CD8-positive, alpha-beta memory T cell (primary cell): ENCODE results near the gene FYCO1. TPM values are rescaled to one million over a fixed set of nuclear protein-coding genes. Genes with fewer than 3 reads are reported as not detected.

Experiments
- CTCF ChIA-PET: fragments of 350-600 bp; sonication (Branson Sonifier 250); formaldehyde crosslinking; loops from one replicate; lab custom pipeline; 2021; ENCODE audit warnings: antibody characterized with exemption; lab: Charles Lee
- POLR2A ChIA-PET: fragments of 350-600 bp; sonication (Branson Sonifier 250); formaldehyde crosslinking; loops from one replicate; lab custom pipeline; 2021; ENCODE audit warnings: antibody characterized with exemption; lab: Charles Lee
- DNase-seq, 5 donors: peaks; one replicate each; pipeline versions ENCODE4 v3.0.0 to v3.0.0-alpha.2; 2020 to 2022; ENCODE audit warnings: mixed read lengths in 1 of 5
- H3K27ac ChIP-seq: one replicate; pipeline ENCODE4 v1.7.0; 2013; ENCODE audit warnings: low read depth, mild to moderate bottlenecking, low read length, moderate library complexity
- H3K27me3 ChIP-seq: 2 replicates; pipeline ENCODE4 v1.7.0; 2013; ENCODE audit warnings: low read length, mild to moderate bottlenecking; ENCODE audit not compliant: insufficient read depth, poor library complexity, severe bottlenecking
- H3K36me3 ChIP-seq: 2 replicates; pipeline ENCODE4 v1.7.0; 2013; ENCODE audit warnings: mild to moderate bottlenecking, low read length, moderate library complexity; ENCODE audit not compliant: insufficient read depth
- H3K4me1 ChIP-seq: 2 replicates; pipeline ENCODE4 v1.7.0; 2013; ENCODE audit warnings: mild to moderate bottlenecking, low read length, moderate library complexity; ENCODE audit not compliant: insufficient read depth
- H3K4me3 ChIP-seq: 2 replicates; pipeline ENCODE4 v1.7.0; 2013; ENCODE audit warnings: mild to moderate bottlenecking, low read length
- H3K9me3 ChIP-seq: 2 replicates; pipeline ENCODE4 v1.7.0; 2013; ENCODE audit warnings: mild to moderate bottlenecking, low read length
- H3K27ac Mint-ChIP-seq, 8 donors: one replicate each; pipeline ENCODE4 v1.8.0; 2020 to 2021; ENCODE audit warnings: mixed read lengths in 8 of 8, mild to moderate bottlenecking in 6 of 8, inconsistent platforms in 3 of 8, moderate library complexity in 3 of 8
- H3K27me3 Mint-ChIP-seq, 2 donors: one replicate each; pipeline ENCODE4 v1.8.0; 2020 to 2021; ENCODE audit warnings: mixed read lengths in 2 of 2, mild to moderate bottlenecking in 1 of 2, moderate library complexity in 1 of 2
- H3K36me3 Mint-ChIP-seq, 3 donors: one replicate each; pipeline ENCODE4 v1.8.0; 2020 to 2021; ENCODE audit warnings: mixed read lengths in 3 of 3, inconsistent platforms in 1 of 3, mild to moderate bottlenecking in 1 of 3
- H3K4me1 Mint-ChIP-seq, 3 donors: one replicate each; pipeline ENCODE4 v1.8.0; 2020 to 2021; ENCODE audit warnings: mixed read lengths in 3 of 3, inconsistent platforms in 1 of 3, mild to moderate bottlenecking in 1 of 3
- H3K4me3 Mint-ChIP-seq, 7 donors: one replicate each; pipeline ENCODE4 v1.8.0; 2020 to 2021; ENCODE audit warnings: mixed read lengths in 7 of 7, mild to moderate bottlenecking in 6 of 7, moderate library complexity in 4 of 7, inconsistent platforms in 2 of 7
- H3K9me3 Mint-ChIP-seq, 5 donors: one replicate each; pipeline ENCODE4 v1.8.0; 2020 to 2022; ENCODE audit warnings: mixed read lengths in 5 of 5, mild to moderate bottlenecking in 3 of 5, moderate library complexity in 2 of 5, inconsistent platforms in 1 of 5
- polyA plus RNA-seq: library from polyadenylated mRNA; unstranded; fragments of 300-500 nt; fragmentation: Illumina TruSeq; gene quantifications from one replicate; pipeline ENCODE4 v1.2.3, GENCODE V29; 2021
- total RNA-seq, 2 experiments: library from RNA; stranded (reverse); gene quantifications; one replicate each; pipeline ENCODE4 v1.2.3, GENCODE V29; 2021

Gene FYCO1
- total and polyA plus RNA-seq, 3 experiments from 2014 or later: 11.0 to 13.7 (median 13.4) TPM

GRCh38 chr3:45959201-45959600 is 36.4 kb downstream of the FYCO1 start:
- DNase-seq: no peak
- POLR2A ChIA-PET: interaction anchor here (1.2 to 2.7 kb wide), 2 partner anchors 14 to 18 kb away, joined by 3 to 9 read pairs; no protein-coding TSS in a partner anchor
- H3K4me1 Mint-ChIP-seq: peaks cover 76 to 90% (median 78%) of the 10 kb centered on the region in 3 donors
- peak overlapping the region; percentile 81 to 95 (median 92) for H3K27ac Mint-ChIP-seq
- Histone ChIP-seq H3K36me3 (peaks cover 91% of the 10 kb centered on the region), H3K9me3 (no peaks in the 10 kb centered on the region), H3K4me1 (peaks cover 45% of the 10 kb centered on the region), H3K27me3 (no peaks in the 10 kb centered on the region), H3K4me3 (no peak overlapping the region), H3K27ac (no peak overlapping the region)
- CTCF ChIA-PET: interaction anchor here (0.6 to 5.3 kb wide), 6 partner anchors 9 to 448 kb away, joined by 3 to 22 read pairs (median 4); no protein-coding TSS in a partner anchor
- peak overlapping the region in 4 of 7 donors; percentile 55 to 84 (median 74) for H3K4me3 Mint-ChIP-seq
- no peaks in the 10 kb centered on the region for H3K9me3 Mint-ChIP-seq
- H3K36me3 Mint-ChIP-seq: peaks cover 49 to 97% (median 67%) of the 10 kb centered on the region in 3 donors
- H3K27me3 Mint-ChIP-seq: no peaks in the 10 kb centered on the region

GRCh38 chr3:45958321-45958791 is 37.3 kb downstream of the FYCO1 start:
- CTCF ChIA-PET: interaction anchor here (1.2 to 5.3 kb wide), 7 partner anchors 8 to 122 kb away, joined by 4 to 22 read pairs (median 5); no protein-coding TSS in a partner anchor
- H3K27me3 Mint-ChIP-seq: no peaks in the 10 kb centered on the region
- POLR2A ChIA-PET: interaction anchor here (0.6 to 2.7 kb wide), 3 partner anchors 13 to 19 kb away, joined by 3 to 9 read pairs (median 3); no protein-coding TSS in a partner anchor
- H3K36me3 Mint-ChIP-seq: peaks cover 53 to 97% (median 73%) of the 10 kb centered on the region in 3 donors
- Histone ChIP-seq H3K4me3 (no peak overlapping the region), H3K9me3 (no peaks in the 10 kb centered on the region), H3K36me3 (peaks cover 92% of the 10 kb centered on the region), H3K27ac (no peak overlapping the region), H3K27me3 (no peaks in the 10 kb centered on the region), H3K4me1 (peaks cover 36% of the 10 kb centered on the region)
- DNase-seq: peak in 1 of 5 donors; percentile 51
- peak overlapping the region; percentile 3 to 84 (median 56) for H3K4me3 Mint-ChIP-seq
- H3K27ac Mint-ChIP-seq: peak overlapping the region; percentile 81 to 95 (median 92)
- no peaks in the 10 kb centered on the region for H3K9me3 Mint-ChIP-seq
- peaks cover 76 to 90% (median 78%) of the 10 kb centered on the region in 3 donors for H3K4me1 Mint-ChIP-seq

GRCh38 chr3:45957586-45957985 is 38.0 kb downstream of the FYCO1 start:
- no peak overlapping the region for H3K27ac ChIP-seq

GRCh38 chr3:45955706-45956105 is 39.9 kb downstream of the FYCO1 start:
- Histone ChIP-seq H3K4me3 (no peak overlapping the region), H3K9me3 (no peaks in the 10 kb centered on the region), H3K27ac (no peak overlapping the region), H3K27me3 (no peaks in the 10 kb centered on the region), H3K36me3 (peaks cover 93% of the 10 kb centered on the region), H3K4me1 (peaks cover 47% of the 10 kb centered on the region)
- ChIA-PET POLR2A (no interaction called here), CTCF (no interaction called here)
- Mint-ChIP-seq H3K9me3 (no peaks in the 10 kb centered on the region), H3K27me3 (no peaks in the 10 kb centered on the region), H3K4me3 (no peak overlapping the region), H3K27ac (peak overlapping the region in 4 of 8 donors; percentile 42 to 65 (median 60)), H3K4me1 (peaks cover 81 to 92% (median 81%) of the 10 kb centered on the region in 3 donors), H3K36me3 (peaks cover 61 to 97% (median 63%) of the 10 kb centered on the region in 3 donors)
- DNase-seq: no peak

More at GRCh38 chr3:45957586-45957985, 38.0 kb downstream of the FYCO1 start:
- peak overlapping the region; percentile 34 to 82 (median 56) for H3K4me3 Mint-ChIP-seq
- Histone ChIP-seq H3K27me3 (no peaks in the 10 kb centered on the region), H3K4me1 (peaks cover 33% of the 10 kb centered on the region), H3K4me3 (no peak overlapping the region), H3K36me3 (peaks cover 92% of the 10 kb centered on the region), H3K9me3 (no peaks in the 10 kb centered on the region)
- ChIA-PET POLR2A (interaction anchor here (1.0 to 2.7 kb wide), 2 partner anchors 10 to 19 kb away, joined by 3 to 9 read pairs; no protein-coding TSS in a partner anchor), CTCF (interaction anchor here (1.2 to 2.1 kb wide), 5 partner anchors 8 to 123 kb away, joined by 3 to 6 read pairs (median 4); no protein-coding TSS in a partner anchor)
- DNase-seq: no peak
- H3K9me3 Mint-ChIP-seq: no peaks in the 10 kb centered on the region
- H3K36me3 Mint-ChIP-seq: peaks cover 56 to 97% (median 76%) of the 10 kb centered on the region in 3 donors
- H3K27ac Mint-ChIP-seq: peak overlapping the region; percentile 81 to 94 (median 90)
- peaks cover 76 to 90% (median 78%) of the 10 kb centered on the region in 3 donors for H3K4me1 Mint-ChIP-seq
- H3K27me3 Mint-ChIP-seq: no peaks in the 10 kb centered on the region

GRCh38 chr3:45955017-45955647 is 40.5 kb downstream of the FYCO1 start:
- CTCF ChIA-PET: no interaction called here
- Mint-ChIP-seq H3K4me1 (peaks cover 83 to 96% (median 84%) of the 10 kb centered on the region in 3 donors), H3K27me3 (no peaks in the 10 kb centered on the region), H3K27ac (peak overlapping the region in 5 of 8 donors; percentile 42 to 88 (median 58)), H3K4me3 (peak overlapping the region in 2 of 7 donors; percentile 40 to 51), H3K9me3 (no peaks in the 10 kb centered on the region), H3K36me3 (peaks cover 56 to 96% (median 61%) of the 10 kb centered on the region in 3 donors)
- Histone ChIP-seq H3K27me3 (no peaks in the 10 kb centered on the region), H3K27ac (no peak overlapping the region), H3K4me1 (peaks cover 53% of the 10 kb centered on the region), H3K36me3 (peaks cover 88% of the 10 kb centered on the region), H3K9me3 (no peaks in the 10 kb centered on the region), H3K4me3 (no peak overlapping the region)
- POLR2A ChIA-PET: no interaction called here
- DNase-seq: no peak

GRCh38 chr3:45954306-45954705 is 41.3 kb downstream of the FYCO1 start:
- Histone ChIP-seq H3K36me3 (peaks cover 86% of the 10 kb centered on the region), H3K4me3 (no peak overlapping the region), H3K4me1 (peaks cover 57% of the 10 kb centered on the region), H3K27me3 (no peaks in the 10 kb centered on the region), H3K9me3 (no peaks in the 10 kb centered on the region), H3K27ac (no peak overlapping the region)
- ChIA-PET CTCF (interaction anchor here (1.0 to 1.6 kb wide), 3 partner anchors 11 to 122 kb away, joined by 3 read pairs; partner anchors contain the start of gene CXCR6), POLR2A (no interaction called here)
- H3K9me3 Mint-ChIP-seq: no peaks in the 10 kb centered on the region
- peak overlapping the region in 7 of 8 donors; percentile 68 to 95 (median 93) for H3K27ac Mint-ChIP-seq
- no peaks in the 10 kb centered on the region for H3K27me3 Mint-ChIP-seq
- no peak for DNase-seq
- peaks cover 84 to 96% (median 84%) of the 10 kb centered on the region in 3 donors for H3K4me1 Mint-ChIP-seq
- H3K4me3 Mint-ChIP-seq: peak overlapping the region in 2 of 7 donors; percentile 54 to 59
- H3K36me3 Mint-ChIP-seq: peaks cover 56 to 96% (median 58%) of the 10 kb centered on the region in 3 donors

GRCh38 chr3:45953536-45953935 is 42.1 kb downstream of the FYCO1 start:
- no peaks in the 10 kb centered on the region for H3K27me3 ChIP-seq
- peaks cover 86% of the 10 kb centered on the region for H3K36me3 ChIP-seq
- no peak for DNase-seq
- peaks cover 51 to 96% (median 56%) of the 10 kb centered on the region in 3 donors for H3K36me3 Mint-ChIP-seq
- peaks cover 57% of the 10 kb centered on the region for H3K4me1 ChIP-seq
- H3K4me3 Mint-ChIP-seq: peak overlapping the region in 2 of 7 donors; percentile 6 to 54
- no peak overlapping the region for H3K4me3 ChIP-seq
- peaks cover 84 to 96% (median 84%) of the 10 kb centered on the region in 3 donors for H3K4me1 Mint-ChIP-seq
- H3K27me3 Mint-ChIP-seq: no peaks in the 10 kb centered on the region
- H3K9me3 ChIP-seq: no peaks in the 10 kb centered on the region
- ChIA-PET CTCF (interaction anchor here (0.8 to 1.6 kb wide), 6 partner anchors 9 to 130 kb away, joined by 3 to 6 read pairs (median 3); partner anchors contain the start of gene CXCR6), POLR2A (interaction anchor here (0.6 to 0.7 kb wide), 2 partner anchors 13 to 95 kb away, joined by 3 read pairs; no protein-coding TSS in a partner anchor)
- peak overlapping the region in 7 of 8 donors; percentile 56 to 95 (median 93) for H3K27ac Mint-ChIP-seq
- no peaks in the 10 kb centered on the region for H3K9me3 Mint-ChIP-seq
- no peak overlapping the region for H3K27ac ChIP-seq
